Lower leg skin (tissue), 4 donors: ENCODE results near the gene CNRIP1. TPM values are rescaled to one million over a fixed set of nuclear protein-coding genes. Genes with fewer than 3 reads are reported as not detected.

Experiments used
- DNase-seq, 2 donors: peaks; one replicate each; pipeline ENCODE4 v3.0.0-alpha.2; 2019; ENCODE audit warnings: low spot score in 2 of 2
- H3K4me3 ChIP-seq: fragments of 200-600 bp; sonication (generic); 2 replicates; pipeline ENCODE4 v1.5.1; 2017; ENCODE audit warnings: mild to moderate bottlenecking, low read depth; ENCODE audit not compliant: poor library complexity, severe bottlenecking
- POLR2A ChIP-seq, 2 donors: fragments of 450-650 bp; IDR thresholded peaks; one replicate each; pipeline ENCODE4 v1.6.1; 2016 to 2017; ENCODE audit warnings: antibody characterized with exemption in 2 of 2, mild to moderate bottlenecking in 1 of 2, moderate library complexity in 1 of 2
- whole genome bisulfite sequencing, 2 donors: methylation state at CpG; one replicate each; pipeline ENCODE4 v1.1.5; 2018; 5-methylcytosine and 5-hydroxymethylcytosine counted together
- intact Hi-C: fragments of 100-400 bp; cut with DNase I; formaldehyde crosslinking; loops from one replicate; pipeline ENCODE4 v1.15.0; 2023; ENCODE audit warnings: low total_unique reads
- total RNA-seq, 4 donors: library from RNA; depleted of rRNA; stranded (reverse); fragments of >200 nt; gene quantifications; one replicate each; pipeline ENCODE4 v1.1.0, GENCODE V29; 2016
- TF ChIP-seq, protein P1 (sequence below), 3 donors: fragments of 450-650 bp; IDR thresholded peaks; one replicate each; pipeline ENCODE4 v1.5.1; 2016; ENCODE audit warnings: antibody characterized with exemption in 3 of 3, mild to moderate bottlenecking in 3 of 3, moderate library complexity in 2 of 3

Gene CNRIP1
- total RNA-seq, 4 donors from 2014 or later, result 5.7 to 12.8 (median 7.8) TPM

DNA sequence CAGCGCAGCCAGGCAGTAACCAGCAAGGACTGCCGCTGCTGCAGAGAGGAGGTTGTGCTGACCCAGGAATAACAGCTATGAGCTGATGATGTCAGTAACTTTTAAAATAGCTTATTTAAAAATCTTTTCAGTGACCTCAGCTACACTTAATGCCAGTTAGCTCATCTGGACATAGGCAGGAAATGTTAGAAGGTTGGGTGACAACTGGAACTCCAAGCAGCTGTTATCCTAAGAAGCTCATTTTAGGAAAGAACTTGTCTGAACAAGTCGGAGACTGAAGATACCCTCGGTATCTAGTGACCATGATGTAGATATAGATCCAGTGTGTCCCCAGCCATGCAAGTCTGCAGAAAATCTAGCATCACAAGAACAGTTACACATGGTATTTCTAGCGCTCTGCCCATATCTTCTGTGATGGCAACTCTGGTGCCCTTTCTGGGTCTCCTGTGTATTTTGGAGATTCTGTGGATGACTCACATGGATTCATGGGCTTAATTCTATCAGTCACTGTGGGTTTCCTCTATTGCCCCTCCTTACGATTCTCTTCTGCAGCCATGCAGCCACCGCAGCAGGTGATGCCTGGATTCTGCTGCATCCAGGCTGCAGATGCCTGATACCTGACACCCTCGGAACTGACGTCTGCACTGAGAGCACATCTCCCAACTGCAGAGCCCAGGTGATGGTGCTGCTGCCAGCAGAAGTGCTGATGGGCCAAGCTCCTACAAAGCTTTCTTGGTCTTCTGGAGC, 25.6 kb upstream of the CNRIP1 start:
- TF ChIP-seq, protein P1, sequence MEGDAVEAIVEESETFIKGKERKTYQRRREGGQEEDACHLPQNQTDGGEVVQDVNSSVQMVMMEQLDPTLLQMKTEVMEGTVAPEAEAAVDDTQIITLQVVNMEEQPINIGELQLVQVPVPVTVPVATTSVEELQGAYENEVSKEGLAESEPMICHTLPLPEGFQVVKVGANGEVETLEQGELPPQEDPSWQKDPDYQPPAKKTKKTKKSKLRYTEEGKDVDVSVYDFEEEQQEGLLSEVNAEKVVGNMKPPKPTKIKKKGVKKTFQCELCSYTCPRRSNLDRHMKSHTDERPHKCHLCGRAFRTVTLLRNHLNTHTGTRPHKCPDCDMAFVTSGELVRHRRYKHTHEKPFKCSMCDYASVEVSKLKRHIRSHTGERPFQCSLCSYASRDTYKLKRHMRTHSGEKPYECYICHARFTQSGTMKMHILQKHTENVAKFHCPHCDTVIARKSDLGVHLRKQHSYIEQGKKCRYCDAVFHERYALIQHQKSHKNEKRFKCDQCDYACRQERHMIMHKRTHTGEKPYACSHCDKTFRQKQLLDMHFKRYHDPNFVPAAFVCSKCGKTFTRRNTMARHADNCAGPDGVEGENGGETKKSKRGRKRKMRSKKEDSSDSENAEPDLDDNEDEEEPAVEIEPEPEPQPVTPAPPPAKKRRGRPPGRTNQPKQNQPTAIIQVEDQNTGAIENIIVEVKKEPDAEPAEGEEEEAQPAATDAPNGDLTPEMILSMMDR (IDR thresholded peaks at IDR 0.05), result no peak
- no peak for TF ChIP-seq POLR2A (IDR thresholded peaks at IDR 0.05)
- no peak overlapping the region for H3K4me3 ChIP-seq
- WGBS, 2 donors, result 77 to 78% methylated on average over 9 of the region's 9 CpGs
- intact Hi-C loops, result no loop called here
- no peak for DNase-seq

GRCh38 chr2:68344031-68344430, 24.3 kb upstream of the CNRIP1 start:
- WGBS, 2 donors, result 38 to 48% methylated on average over 1 of the region's 1 CpG
- no peak for DNase-seq
- intact Hi-C loops, result no loop called here
- TF ChIP-seq POLR2A (IDR thresholded peaks at IDR 0.05), result no peak
- TF ChIP-seq, protein P1 (IDR thresholded peaks at IDR 0.05), result no peak
- H3K4me3 ChIP-seq, result no peak overlapping the region

DNA sequence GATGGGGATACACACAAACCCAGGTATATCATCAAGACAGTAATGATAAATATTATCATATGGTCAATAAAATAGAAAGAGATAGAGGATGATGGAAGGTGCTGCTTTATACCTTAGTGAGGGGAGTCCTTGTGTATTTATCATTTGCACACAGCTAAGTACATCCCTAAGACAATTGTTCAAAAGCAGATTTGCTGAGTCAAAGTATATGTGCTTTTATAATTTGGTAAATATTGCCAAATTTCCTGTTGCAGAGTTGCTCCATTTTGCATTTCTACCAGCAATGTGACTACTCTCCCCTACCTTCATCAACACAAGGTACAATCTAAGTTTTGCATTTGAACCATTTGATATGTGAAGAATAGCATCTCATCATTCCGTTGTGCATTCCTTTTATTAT, 22.7 kb upstream of the CNRIP1 start:
- no peak for DNase-seq
- TF ChIP-seq POLR2A (IDR thresholded peaks at IDR 0.05), result no peak
- TF ChIP-seq, protein P1 (IDR thresholded peaks at IDR 0.05), result no peak
- intact Hi-C loops, result no loop called here
- H3K4me3 ChIP-seq, result no peak overlapping the region
- 85 to 88% methylated on average over 1 of the region's 1 CpG for WGBS, 2 donors

- TF ChIP-seq, protein P1 (IDR thresholded peaks at IDR 0.05), result no peak
- no peak for TF ChIP-seq POLR2A (IDR thresholded peaks at IDR 0.05)
- DNase-seq, result no peak
- WGBS, 2 donors, result 72 to 77% methylated on average over 4 of the region's 4 CpGs
- intact Hi-C loops, result no loop called here
- no peak overlapping the region for H3K4me3 ChIP-seq
These were observed 21.8 kb upstream of the CNRIP1 start for GRCh38 chr2:68341583-68341982.

DNA sequence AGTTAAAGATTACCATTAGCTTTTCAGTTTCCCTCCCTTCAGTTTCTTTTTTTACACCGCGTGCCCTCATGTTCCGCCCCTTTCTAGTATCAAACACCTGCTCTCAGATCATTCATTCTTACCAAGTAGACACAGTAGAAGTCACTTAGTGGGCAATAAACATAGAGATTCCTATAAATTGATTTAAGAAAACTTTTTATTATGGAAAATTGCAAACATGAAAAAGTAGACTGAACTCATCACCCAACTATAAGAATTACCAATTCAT, 21.2 kb upstream of the CNRIP1 start:
- intact Hi-C loops, result no loop called here
- WGBS, 2 donors, result 84 to 91% methylated on average over 3 of the region's 3 CpGs
- no peak for TF ChIP-seq POLR2A (IDR thresholded peaks at IDR 0.05)
- TF ChIP-seq, protein P1 (IDR thresholded peaks at IDR 0.05), result no peak
- no peak overlapping the region for H3K4me3 ChIP-seq
- no peak for DNase-seq
